Endothelial cell of umbilical vein (primary cell): ENCODE measurements around the gene SSR1. TPM values are rescaled to one million over a fixed set of nuclear protein-coding genes. Genes with fewer than 3 reads are reported as not detected.

Source experiments
- BruUV-seq: library from RNA; stranded (reverse); fragments of 400-500 nt; replicated peaks from 2 replicates; lab custom pipeline; 2021; lab: Mats Ljungman, UMichigan
- CTCF ChIA-PET: fragments of 300-600, 350-600 bp; sonication (Branson Sonifier 250); formaldehyde crosslinking; loops from one replicate; lab custom pipeline; 2021; ENCODE audit warnings: antibody characterized with exemption, inconsistent platforms; lab: Charles Lee
- POLR2A ChIA-PET: fragments of 300-600, 350-600 bp; sonication (Branson Sonifier 250); formaldehyde crosslinking; loops from one replicate; lab custom pipeline; 2021; ENCODE audit warnings: antibody characterized with exemption, inconsistent platforms; lab: Charles Lee
- DNase-seq: peaks from one replicate; pipeline ENCODE4 v3.0.0-alpha.2; 2011; ENCODE audit warnings: low read depth, low spot score
- FAIRE-seq: peaks from 2 replicates; lab custom pipeline; 2011; peaks lifted over from hg19 to GRCh38; lab: Jason Lieb, UNC
- H2AFZ ChIP-seq: 2 replicates; pipeline ENCODE4 v1.6.0; 2012; ENCODE audit warnings: low read depth, low read length, control low read depth, inconsistent platforms
- H3K27ac ChIP-seq: 2 replicates; pipeline ENCODE4 v1.5.1; 2011; ENCODE audit warnings: low read depth, mild to moderate bottlenecking, control low read depth, low read length, moderate library complexity; ENCODE audit not compliant: insufficient read depth
- H3K27me3 ChIP-seq, 2 experiments: 2 replicates each; pipeline versions ENCODE4 v1.6.0 to v1.6.1; 2011; ENCODE audit warnings: low read length in 2 of 2, mixed read lengths in 1 of 2; ENCODE audit not compliant: control insufficient read depth in 2 of 2, insufficient read depth in 2 of 2
- H3K36me3 ChIP-seq, 2 experiments: 2 replicates in 1 of 2; 3 replicates in 1 of 2; pipeline ENCODE4 v1.5.1; 2011; ENCODE audit warnings: low read length in 2 of 2, mild to moderate bottlenecking in 1 of 2, moderate library complexity in 1 of 2; ENCODE audit not compliant: control insufficient read depth in 2 of 2, insufficient read depth in 2 of 2; ENCODE audit errors: extremely low read depth in 1 of 2
- H3K4me1 ChIP-seq: 3 replicates; pipeline ENCODE4 v1.5.1; 2011; ENCODE audit warnings: mild to moderate bottlenecking, low read length; ENCODE audit not compliant: control insufficient read depth, insufficient read depth; ENCODE audit errors: extremely low read depth
- H3K4me2 ChIP-seq: 2 replicates; pipeline ENCODE4 v1.6.1; 2011; ENCODE audit warnings: low read length, control low read depth, mixed read lengths; ENCODE audit not compliant: insufficient read depth
- H3K4me3 ChIP-seq, 3 experiments: fragments of 200-600 bp in 1 of 3; sonication (generic), shearing (Covaris generic) in 1 of 3; replicated peaks in 1 of 3; 2 replicates each; pipeline ENCODE4 v1.5.1; 2011 to 2016; ENCODE audit warnings: control low read depth in 3 of 3, low read length in 3 of 3, mild to moderate bottlenecking in 2 of 3, inconsistent platforms in 1 of 3, low read depth in 1 of 3, moderate library complexity in 1 of 3; ENCODE audit not compliant: insufficient read depth in 1 of 3
- H3K79me2 ChIP-seq: 2 replicates; pipeline ENCODE4 v1.6.0; 2012; ENCODE audit warnings: low read length, inconsistent platforms; ENCODE audit not compliant: control insufficient read depth, insufficient read depth
- H3K9ac ChIP-seq: replicated peaks from 2 replicates; pipeline ENCODE3; 2011; ENCODE audit warnings: low read length, control low read depth; ENCODE audit not compliant: insufficient read depth; ENCODE audit errors: extremely low read depth
- H3K9me1 ChIP-seq: replicated peaks from 3 replicates; pipeline ENCODE4 v1.6.0; 2011; ENCODE audit warnings: mild to moderate bottlenecking, low read length; ENCODE audit not compliant: control insufficient read depth, insufficient read depth; ENCODE audit errors: extremely low read depth
- H3K9me3 ChIP-seq: replicated peaks from 2 replicates; pipeline ENCODE4 v1.5.1; 2012; ENCODE audit warnings: low read length, inconsistent platforms; ENCODE audit not compliant: control insufficient read depth, insufficient read depth
- H4K20me1 ChIP-seq: replicated peaks from 2 replicates; pipeline ENCODE3; 2011; ENCODE audit warnings: mild to moderate bottlenecking, low read length; ENCODE audit not compliant: control insufficient read depth, insufficient read depth; ENCODE audit errors: extremely low read depth
- CTCF ChIP-seq, 2 donors: IDR thresholded peaks; 1 replicate in 1 of 2; 2 replicates in 1 of 2; pipeline ENCODE4 v1.5.1; 2011; ENCODE audit warnings: low read length in 2 of 2, mild to moderate bottlenecking in 2 of 2, moderate library complexity in 2 of 2, control low read depth in 1 of 2, inconsistent platforms in 1 of 2, low read depth in 1 of 2; ENCODE audit not compliant: insufficient read depth in 1 of 2; ENCODE audit errors: extremely low read depth in 1 of 2
- EZH2 ChIP-seq: IDR thresholded peaks from 2 replicates; pipeline ENCODE4 v1.6.1; 2012; ENCODE audit warnings: borderline replicate concordance, low read depth, mild to moderate bottlenecking, moderate library complexity, low read length, inconsistent platforms; ENCODE audit not compliant: severe bottlenecking
- FOS ChIP-seq: IDR thresholded peaks from 2 replicates; pipeline ENCODE4 v1.6.1; 2011; ENCODE audit warnings: mild to moderate bottlenecking, low read length, moderate library complexity, borderline replicate concordance; ENCODE audit not compliant: insufficient read depth
- GATA2 ChIP-seq: IDR thresholded peaks from 2 replicates; pipeline ENCODE4 v1.7.0; 2011; ENCODE audit warnings: low read depth, mild to moderate bottlenecking, moderate library complexity, mixed read lengths, low read length; ENCODE audit not compliant: insufficient read length, insufficient read depth
- JUN ChIP-seq: IDR thresholded peaks from 2 replicates; pipeline ENCODE4 v1.6.1; 2011; ENCODE audit warnings: borderline replicate concordance, low read depth; ENCODE audit not compliant: insufficient read length, insufficient read depth
- MAX ChIP-seq: IDR thresholded peaks from 2 replicates; pipeline ENCODE4 v1.6.1; 2011; ENCODE audit not compliant: insufficient read depth, insufficient read length
- MYC ChIP-seq: IDR thresholded peaks from one replicate; pipeline ENCODE4 v1.6.1; 2011; ENCODE audit warnings: mild to moderate bottlenecking, low read depth, low read length
- POLR2A ChIP-seq: IDR thresholded peaks from 2 replicates; pipeline ENCODE4 v1.6.1; 2012; ENCODE audit warnings: low read depth, mild to moderate bottlenecking, control low read depth, low read length
- POLR2AphosphoS5 ChIP-seq: IDR thresholded peaks from 2 replicates; pipeline ENCODE4 v1.6.1; 2012; ENCODE audit warnings: low read depth, mild to moderate bottlenecking, control low read depth, low read length, moderate library complexity; ENCODE audit not compliant: insufficient read depth
- dilution Hi-C: fragments of 300-500 bp; cut with MboI; formaldehyde crosslinking; loops from one replicate; pipeline ENCODE4 v1.15.0; 2019; ENCODE audit warnings: low sequenced_read_pairs; ENCODE audit not compliant: extremely low pct_ligation_motif_present
- intact Hi-C: fragments of 100-400 bp; cut with micrococcal nuclease; formaldehyde crosslinking; loops from one replicate; pipeline ENCODE4 v1.10.0; 2022
- polyA plus RNA-seq, 4 experiments: library from polyadenylated mRNA; depleted of rRNA in 3 of 4; stranded (reverse) in 3 of 4; unstranded in 1 of 4; fragments of >200 nt; gene quantifications; 2 replicates each; pipeline versions ENCODE4 v1.2.1 to v1.2.3, GENCODE V29; 2011 to 2012; ENCODE audit warnings: missing spikeins in 1 of 4
- total RNA-seq: library from RNA; stranded (reverse); gene quantifications from 2 replicates; pipeline ENCODE4 v1.2.3, GENCODE V29; 2021

The SSR1 gene
- total and polyA plus RNA-seq, 2 donors (not counting 3 experiments of a cell fraction or from before 2014, with no cell fraction given), result 70.7 to 187 TPM

GRCh38 chr6:7271205-7271534, 41.8 kb downstream of the SSR1 start:
- FAIRE-seq (no peak), DNase-seq (no peak)
- Histone ChIP-seq H3K79me2 (no peaks in the 10 kb centered on the region), H3K9me3 (no peaks in the 10 kb centered on the region), H3K27ac (no peak overlapping the region), H3K4me2 (no peak overlapping the region), H3K36me3 (no peaks in the 10 kb centered on the region), H3K9me1 (no peaks in the 10 kb centered on the region), H2AFZ (no peak overlapping the region), H3K4me1 (peaks cover 2% of the 10 kb centered on the region), H3K9ac (no peak overlapping the region), H3K27me3 (peaks cover 0 to 3% of the 10 kb centered on the region in 2 experiments), H4K20me1 (no peaks in the 10 kb centered on the region), H3K4me3 (no peak overlapping the region)
- TF ChIP-seq POLR2AphosphoS5, result no peak
- TF ChIP-seq FOS, result no peak
- TF ChIP-seq POLR2A, result no peak
- no peak for TF ChIP-seq MYC
- no peak for TF ChIP-seq GATA2
- TF ChIP-seq EZH2, result no peak
- TF ChIP-seq JUN, result no peak
- TF ChIP-seq CTCF (IDR thresholded peaks at IDR 0.05; ENCODE audit: extremely low read depth in 1 of 2, insufficient read depth in 1 of 2, low read depth in 1 of 2, low read length in 2 of 2), result no peak
- no peak for TF ChIP-seq MAX
- dilution Hi-C loops, result no loop called here
- CTCF ChIA-PET, result no interaction called here
- intact Hi-C loops, result no loop called here
- POLR2A ChIA-PET, result no interaction called here
- BruUV-seq, result no TSS peak
